Endothelial cell (in vitro differentiated cells): Measurements from ENCODE around the gene ARHGAP20. TPM values are rescaled to one million over a fixed set of nuclear protein-coding genes. Genes with fewer than 3 reads are reported as not detected.

Experiments
- DNase-seq: peaks from one replicate; pipeline ENCODE4 v3.0.0; 2021; ENCODE audit warnings: low spot score
- H3K27ac Mint-ChIP-seq: one replicate; pipeline ENCODE4 v1.8.0; 2021; ENCODE audit warnings: mixed read lengths, inconsistent platforms; ENCODE audit not compliant: unreplicated experiment
- H3K27me3 Mint-ChIP-seq: one replicate; pipeline ENCODE4 v1.8.0; 2021; ENCODE audit warnings: mild to moderate bottlenecking, moderate library complexity, mixed read lengths, inconsistent platforms; ENCODE audit not compliant: unreplicated experiment
- H3K36me3 Mint-ChIP-seq: one replicate; pipeline ENCODE4 v1.8.0; 2021; ENCODE audit warnings: mild to moderate bottlenecking, low read depth, mixed read lengths, inconsistent platforms; ENCODE audit not compliant: unreplicated experiment
- H3K4me1 Mint-ChIP-seq: one replicate; pipeline ENCODE4 v1.8.0; 2021; ENCODE audit warnings: mild to moderate bottlenecking, mixed read lengths, inconsistent platforms; ENCODE audit not compliant: unreplicated experiment
- H3K4me3 Mint-ChIP-seq: one replicate; pipeline ENCODE4 v1.8.0; 2021; ENCODE audit warnings: mild to moderate bottlenecking, mixed read lengths, inconsistent platforms; ENCODE audit not compliant: unreplicated experiment
- H3K9me3 Mint-ChIP-seq: one replicate; pipeline ENCODE4 v1.8.0; 2021; ENCODE audit warnings: mixed read lengths, inconsistent platforms; ENCODE audit not compliant: unreplicated experiment
- CTCF ChIP-seq: fragments of 200-600 bp; sonication (generic); IDR thresholded peaks from one replicate; pipeline ENCODE4 v1.5.0; 2021; ENCODE audit warnings: antibody characterized with exemption; ENCODE audit not compliant: unreplicated experiment
- total RNA-seq: library from RNA; stranded (reverse); fragmentation: NEBNext Ultra II Directional; extraction: Animal tissue kit (Norgen Biotek cat#: 25700); gene quantifications from one replicate; pipeline ENCODE4 v1.2.1, GENCODE V29; 2021; ENCODE audit not compliant: unreplicated experiment

The ARHGAP20 gene
- total RNA-seq, 1 donor from 2014 or later = 0.36 TPM

- DNase-seq = no peak
- Mint-ChIP-seq H3K9me3 (no peaks in the 10 kb centered on the region), H3K4me3 (no peak overlapping the region), H3K4me1 (no peaks in the 10 kb centered on the region), H3K27me3 (no peaks in the 10 kb centered on the region), H3K36me3 (no peaks in the 10 kb centered on the region), H3K27ac (no peak overlapping the region)
- TF ChIP-seq CTCF = no peak
These were observed 32.8 kb downstream of the ARHGAP20 start for GRCh38 chr11:110679323-110679975.

- Mint-ChIP-seq H3K4me3 (no peak overlapping the region), H3K27me3 (no peaks in the 10 kb centered on the region), H3K27ac (no peak overlapping the region), H3K36me3 (no peaks in the 10 kb centered on the region), H3K4me1 (no peaks in the 10 kb centered on the region), H3K9me3 (no peaks in the 10 kb centered on the region)
- DNase-seq = no peak
- TF ChIP-seq CTCF = no peak
These were observed 36.7 kb downstream of the ARHGAP20 start for GRCh38 chr11:110675548-110675947.

GRCh38 chr11:110665689-110666465, 46.4 kb downstream of the ARHGAP20 start:
- no peak for DNase-seq
- H3K9me3 Mint-ChIP-seq = no peaks in the 10 kb centered on the region
- H3K4me1 Mint-ChIP-seq = no peaks in the 10 kb centered on the region
- H3K27ac Mint-ChIP-seq = no peak overlapping the region
- no peaks in the 10 kb centered on the region for H3K27me3 Mint-ChIP-seq
- no peak for TF ChIP-seq CTCF
- H3K4me3 Mint-ChIP-seq = no peak overlapping the region
- no peaks in the 10 kb centered on the region for H3K36me3 Mint-ChIP-seq

GRCh38 chr11:110655967-110656366, 56.3 kb downstream of the ARHGAP20 start:
- no peaks in the 10 kb centered on the region for H3K9me3 Mint-ChIP-seq
- no peak for TF ChIP-seq CTCF
- no peaks in the 10 kb centered on the region for H3K27me3 Mint-ChIP-seq
- no peak overlapping the region for H3K4me3 Mint-ChIP-seq
- no peak overlapping the region for H3K27ac Mint-ChIP-seq
- DNase-seq = no peak
- no peaks in the 10 kb centered on the region for H3K4me1 Mint-ChIP-seq
- no peaks in the 10 kb centered on the region for H3K36me3 Mint-ChIP-seq

- Mint-ChIP-seq H3K36me3 (no peaks in the 10 kb centered on the region), H3K27ac (no peak overlapping the region), H3K4me1 (no peaks in the 10 kb centered on the region), H3K9me3 (no peaks in the 10 kb centered on the region), H3K4me3 (no peak overlapping the region), H3K27me3 (no peaks in the 10 kb centered on the region)
- no peak for TF ChIP-seq CTCF
- DNase-seq = no peak
These were observed 57.8 kb downstream of the ARHGAP20 start for GRCh38 chr11:110654456-110654855.
